ENCODE measurements around the gene CCR5AS.

CCR5AS gene

DNA sequence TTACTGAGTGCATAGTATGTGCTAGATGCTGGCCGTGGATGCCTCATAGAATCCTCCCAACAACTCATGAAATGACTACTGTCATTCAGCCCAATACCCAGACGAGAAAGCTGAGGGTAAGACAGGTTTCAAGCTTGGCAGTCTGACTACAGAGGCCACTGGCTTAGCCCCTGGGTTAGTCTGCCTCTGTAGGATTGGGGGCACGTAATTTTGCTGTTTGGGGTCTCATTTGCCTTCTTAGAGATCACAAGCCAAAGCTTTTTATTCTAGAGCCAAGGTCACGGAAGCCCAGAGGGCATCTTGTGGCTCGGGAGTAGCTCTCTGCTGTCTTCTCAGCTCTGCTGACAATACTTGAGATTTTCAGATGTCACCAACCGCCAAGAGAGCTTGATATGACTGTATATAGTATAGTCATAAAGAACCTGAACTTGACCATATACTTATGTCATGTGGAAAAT, 37.2 kb downstream of the CCR5AS start:
- TF ChIP-seq, protein P1, sequence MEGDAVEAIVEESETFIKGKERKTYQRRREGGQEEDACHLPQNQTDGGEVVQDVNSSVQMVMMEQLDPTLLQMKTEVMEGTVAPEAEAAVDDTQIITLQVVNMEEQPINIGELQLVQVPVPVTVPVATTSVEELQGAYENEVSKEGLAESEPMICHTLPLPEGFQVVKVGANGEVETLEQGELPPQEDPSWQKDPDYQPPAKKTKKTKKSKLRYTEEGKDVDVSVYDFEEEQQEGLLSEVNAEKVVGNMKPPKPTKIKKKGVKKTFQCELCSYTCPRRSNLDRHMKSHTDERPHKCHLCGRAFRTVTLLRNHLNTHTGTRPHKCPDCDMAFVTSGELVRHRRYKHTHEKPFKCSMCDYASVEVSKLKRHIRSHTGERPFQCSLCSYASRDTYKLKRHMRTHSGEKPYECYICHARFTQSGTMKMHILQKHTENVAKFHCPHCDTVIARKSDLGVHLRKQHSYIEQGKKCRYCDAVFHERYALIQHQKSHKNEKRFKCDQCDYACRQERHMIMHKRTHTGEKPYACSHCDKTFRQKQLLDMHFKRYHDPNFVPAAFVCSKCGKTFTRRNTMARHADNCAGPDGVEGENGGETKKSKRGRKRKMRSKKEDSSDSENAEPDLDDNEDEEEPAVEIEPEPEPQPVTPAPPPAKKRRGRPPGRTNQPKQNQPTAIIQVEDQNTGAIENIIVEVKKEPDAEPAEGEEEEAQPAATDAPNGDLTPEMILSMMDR (conservative IDR thresholded peaks at IDR 0.05), result no peak
- Histone ChIP-seq H3K4me2 (ENCODE audit: insufficient read depth, insufficient read length, low read length) (no peak overlapping the region), H4K20me1 (ENCODE audit: control insufficient read depth, insufficient read depth, insufficient read length) (no peaks in the 10 kb centered on the region), H3K27me3 (ENCODE audit: insufficient read depth, low read length) (no peaks in the 10 kb centered on the region), H4K91ac (ENCODE audit: insufficient read length, low read depth, low read length) (no peak overlapping the region), H3K9me3 (ENCODE audit: control insufficient read depth, low read depth, low read length) (no peaks in the 10 kb centered on the region), H3K79me2 (ENCODE audit: insufficient read depth, low read length) (no peaks in the 10 kb centered on the region), H4K8ac (replicated peaks; ENCODE audit: insufficient read length, low read depth, low read length) (no peak overlapping the region), H2AK5ac (ENCODE audit: insufficient read length, low read length) (no peak overlapping the region), H3K56ac (ENCODE audit: insufficient read length, low read depth, low read length) (no peak overlapping the region), H2AFZ (ENCODE audit: low read length) (no peak overlapping the region), H3K18ac (ENCODE audit: insufficient read length, low read depth, low read length) (no peak overlapping the region), H2BK120ac (ENCODE audit: low read depth, low read length, poor library complexity, severe bottlenecking) (no peak overlapping the region), H3K14ac (ENCODE audit: insufficient read depth, low read length) (no peak overlapping the region), H3K23me2 (ENCODE audit: insufficient read length, low read depth, low read length, poor library complexity, severe bottlenecking) (peaks cover 2% of the 10 kb centered on the region), H3K27ac (ENCODE audit: insufficient read length, low read depth, low read length) (no peak overlapping the region), H2BK12ac (ENCODE audit: insufficient read length, low read depth, low read length) (no peak overlapping the region), H2BK15ac (ENCODE audit: low read depth, low read length) (no peak overlapping the region), H3T11ph (ENCODE audit: low read length) (no peak overlapping the region), H3K4me1 (ENCODE audit: insufficient read depth, low read length) (no peaks in the 10 kb centered on the region), H3K23ac (ENCODE audit: insufficient read length, low read depth, low read length) (no peak overlapping the region), H2BK5ac (ENCODE audit: insufficient read length, low read length) (no peak overlapping the region), H3K9ac (ENCODE audit: extremely low read depth, insufficient read length, low read length) (no peak overlapping the region), H3K79me1 (ENCODE audit: insufficient read depth, low read depth, low read length, poor library complexity, severe bottlenecking) (no peaks in the 10 kb centered on the region), H4K5ac (ENCODE audit: insufficient read length, low read depth, low read length) (no peak overlapping the region), H3K4ac (ENCODE audit: low read depth, low read length) (no peak overlapping the region), H2BK20ac (ENCODE audit: low read depth, low read length, poor library complexity, severe bottlenecking) (no peak overlapping the region)
- H3K36me3 Mint-ChIP-seq (ENCODE audit: insufficient read depth in 1 of 3, low read depth in 3 of 3), result no peaks in the 10 kb centered on the region
- no peak overlapping the region for H3K4me3 Mint-ChIP-seq
- no peaks in the 10 kb centered on the region for H3K9me3 Mint-ChIP-seq
- H3K27me3 Mint-ChIP-seq (ENCODE audit: low read depth), result peaks cover 19% of the 10 kb centered on the region
- whole genome bisulfite sequencing (ENCODE audit: extremely low coverage, insufficient read length, low lambda C conversion rate), result no CpG with 5 or more reads among the region's 6 CpGs
- H3K4me1 Mint-ChIP-seq, result peaks cover 1 to 2% of the 10 kb centered on the region in 2 experiments; a peak in 2 of 4 replicates
- no peak overlapping the region for H3K27ac Mint-ChIP-seq
- DNase-seq, result no peak
